Keratinocyte (primary cell): Measurements from ENCODE around the gene PHLDB3. TPM values are rescaled to one million over a fixed set of nuclear protein-coding genes. Genes with fewer than 3 reads are reported as not detected.

Experiments
- DNase-seq: peaks from one replicate; pipeline ENCODE4 v3.0.0-alpha.2; 2011; ENCODE audit warnings: low read depth, missing footprints, low spot score
- FAIRE-seq: peaks from 2 replicates; lab custom pipeline; 2011; peaks lifted over from hg19 to GRCh38; lab: Jason Lieb, UNC
- H2AFZ ChIP-seq: 2 replicates; pipeline ENCODE4 v1.6.0; 2012; ENCODE audit warnings: low read length, control low read depth, inconsistent platforms; ENCODE audit not compliant: control insufficient read depth
- H3K27ac ChIP-seq: 2 replicates; pipeline ENCODE4 v1.5.1; 2011; ENCODE audit warnings: low read length; ENCODE audit not compliant: control insufficient read depth, insufficient read depth
- H3K27me3 ChIP-seq: 3 replicates; pipeline ENCODE4 v1.6.0; 2011; ENCODE audit warnings: low read length; ENCODE audit not compliant: control insufficient read depth, insufficient read depth; ENCODE audit errors: extremely low read depth
- H3K36me3 ChIP-seq, 2 experiments: 2 replicates in 1 of 2; 3 replicates in 1 of 2; pipeline ENCODE4 v1.5.1; 2011; ENCODE audit warnings: low read length in 2 of 2, mild to moderate bottlenecking in 1 of 2; ENCODE audit not compliant: control insufficient read depth in 2 of 2, insufficient read depth in 2 of 2; ENCODE audit errors: extremely low read depth in 1 of 2
- H3K4me1 ChIP-seq: 3 replicates; pipeline ENCODE4 v1.5.1; 2011; ENCODE audit warnings: low read length; ENCODE audit not compliant: control insufficient read depth, insufficient read depth; ENCODE audit errors: extremely low read depth
- H3K4me2 ChIP-seq: 3 replicates; pipeline ENCODE4 v1.6.0; 2011; ENCODE audit warnings: low read depth, low read length; ENCODE audit not compliant: control insufficient read depth, insufficient read depth; ENCODE audit errors: extremely low read depth
- H3K4me3 ChIP-seq, 3 experiments: fragments of 200-600 bp in 1 of 3; sonication (generic) in 1 of 3; 2 replicates in 2 of 3; 3 replicates in 1 of 3; pipeline ENCODE4 v1.5.1; 2011 to 2016; ENCODE audit warnings: low read length in 3 of 3, mild to moderate bottlenecking in 3 of 3, control low read depth in 2 of 3, inconsistent platforms in 1 of 3, low read depth in 1 of 3, mixed read lengths in 1 of 3, mixed run types in 1 of 3, moderate library complexity in 1 of 3; ENCODE audit not compliant: control insufficient read depth in 2 of 3, insufficient read depth in 2 of 3; ENCODE audit errors: extremely low read depth in 1 of 3
- H3K79me2 ChIP-seq: 2 replicates; pipeline ENCODE4 v1.6.0; 2012; ENCODE audit warnings: low read length; ENCODE audit not compliant: control insufficient read depth, insufficient read depth
- H3K9ac ChIP-seq: 3 replicates; pipeline ENCODE4 v1.6.0; 2011; ENCODE audit warnings: low read length; ENCODE audit not compliant: control insufficient read depth, insufficient read depth; ENCODE audit errors: extremely low read depth
- H3K9me1 ChIP-seq: 3 replicates; pipeline ENCODE4 v1.6.0; 2011; ENCODE audit warnings: low read length; ENCODE audit not compliant: control insufficient read depth, insufficient read depth; ENCODE audit errors: extremely low read depth
- H3K9me3 ChIP-seq: 2 replicates; pipeline ENCODE4 v1.5.1; 2012; ENCODE audit warnings: low read depth, low read length; ENCODE audit not compliant: control insufficient read depth
- H4K20me1 ChIP-seq: 3 replicates; pipeline ENCODE4 v1.6.0; 2011; ENCODE audit warnings: low read length; ENCODE audit not compliant: control insufficient read depth, insufficient read depth; ENCODE audit errors: extremely low read depth
- CTCF ChIP-seq, 3 experiments: IDR thresholded peaks in 1 of 3; conservative IDR thresholded peaks in 1 of 3; optimal IDR thresholded peaks in 1 of 3; 2 replicates in 2 of 3; 3 replicates in 1 of 3; pipeline versions ENCODE3 to v1.5.1; 2011; ENCODE audit warnings: low read length in 3 of 3, mild to moderate bottlenecking in 3 of 3, moderate library complexity in 2 of 3, control low read depth in 1 of 3, inconsistent platforms in 1 of 3; ENCODE audit not compliant: insufficient read depth in 2 of 3; ENCODE audit errors: extremely low read depth in 1 of 3
- EZH2 ChIP-seq: IDR thresholded peaks from one replicate; pipeline ENCODE4 v1.6.1; 2012; ENCODE audit warnings: inconsistent platforms, mild to moderate bottlenecking, low read length, moderate library complexity
- dilution Hi-C: fragments of 300-500 bp; cut with MboI; formaldehyde crosslinking; loops from one replicate; pipeline ENCODE4 v1.7.0; 2020; ENCODE audit warnings: low sequenced_read_pairs; ENCODE audit not compliant: extremely low pct_ligation_motif_present
- polyA plus RNA-seq, 5 experiments: library from polyadenylated mRNA; depleted of rRNA in 3 of 5; stranded (reverse) in 3 of 5; stranded (forward) in 1 of 5; unstranded in 1 of 5; fragments of >200 nt; gene quantifications; 1 replicate in 1 of 5; 2 replicates in 3 of 5; 3 replicates in 1 of 5; pipeline versions ENCODE4 v1.2.1 to v1.2.3, GENCODE V29; 2011 to 2012; ENCODE audit warnings: missing spikeins in 2 of 5, low read depth in 1 of 5, low replicate concordance in 1 of 5

PHLDB3 gene
- polyA plus RNA-seq, 1 donor (not counting 4 experiments of a cell fraction or from before 2014, with no cell fraction given): 6.7 TPM

- DNase-seq (no peak), FAIRE-seq (no peak)
- no peaks in the 10 kb centered on the region for H4K20me1 ChIP-seq
- H3K79me2 ChIP-seq: no peaks in the 10 kb centered on the region
- H3K4me1 ChIP-seq: peaks cover 11% of the 10 kb centered on the region
- H3K9me3 ChIP-seq: no peaks in the 10 kb centered on the region
- H2AFZ ChIP-seq: no peak overlapping the region
- H3K36me3 ChIP-seq: no peaks in the 10 kb centered on the region
- TF ChIP-seq EZH2: no peak
- TF ChIP-seq CTCF (optimal IDR thresholded peaks at IDR 0.05 in 1 of 3, IDR thresholded peaks at IDR 0.05 in 1 of 3, conservative IDR thresholded peaks at IDR 0.05 in 1 of 3; ENCODE audit: extremely low read depth in 1 of 3, insufficient read depth in 2 of 3, low read length in 3 of 3): no peak
- H3K4me2 ChIP-seq: no peak overlapping the region
- dilution Hi-C loops: no loop called here
- no peak overlapping the region for H3K4me3 ChIP-seq
- H3K27ac ChIP-seq: no peak overlapping the region
- no peak overlapping the region for H3K9ac ChIP-seq
- H3K27me3 ChIP-seq: no peaks in the 10 kb centered on the region
- no peaks in the 10 kb centered on the region for H3K9me1 ChIP-seq
Observed at GRCh38 chr19:43433689-43434088, 70.9 kb downstream of the PHLDB3 start.

GRCh38 chr19:43433358-43433673, 71.2 kb downstream of the PHLDB3 start:
- Histone ChIP-seq H3K27ac (no peak overlapping the region), H3K4me3 (no peak overlapping the region), H3K9me3 (no peaks in the 10 kb centered on the region), H3K9ac (no peak overlapping the region), H3K27me3 (no peaks in the 10 kb centered on the region), H3K4me2 (no peak overlapping the region), H4K20me1 (no peaks in the 10 kb centered on the region), H3K9me1 (no peaks in the 10 kb centered on the region), H3K36me3 (no peaks in the 10 kb centered on the region), H3K79me2 (no peaks in the 10 kb centered on the region), H3K4me1 (peaks cover 7% of the 10 kb centered on the region), H2AFZ (no peak overlapping the region)
- TF ChIP-seq EZH2 (no peak), CTCF (optimal IDR thresholded peaks at IDR 0.05 in 1 of 3, IDR thresholded peaks at IDR 0.05 in 1 of 3, conservative IDR thresholded peaks at IDR 0.05 in 1 of 3; ENCODE audit: extremely low read depth in 1 of 3, insufficient read depth in 2 of 3, low read length in 3 of 3) (no peak)
- FAIRE-seq: no peak
- no peak for DNase-seq
- dilution Hi-C loops: no loop called here
